Ecto neural progenitor cell (in vitro differentiated cells): ENCODE measurements around the gene MAP7D2.

Source experiments
- DNase-seq: peaks from one replicate; pipeline ENCODE4 v3.0.0-alpha.2; 2018; ENCODE audit warnings: low spot score

Gene MAP7D2

DNA sequence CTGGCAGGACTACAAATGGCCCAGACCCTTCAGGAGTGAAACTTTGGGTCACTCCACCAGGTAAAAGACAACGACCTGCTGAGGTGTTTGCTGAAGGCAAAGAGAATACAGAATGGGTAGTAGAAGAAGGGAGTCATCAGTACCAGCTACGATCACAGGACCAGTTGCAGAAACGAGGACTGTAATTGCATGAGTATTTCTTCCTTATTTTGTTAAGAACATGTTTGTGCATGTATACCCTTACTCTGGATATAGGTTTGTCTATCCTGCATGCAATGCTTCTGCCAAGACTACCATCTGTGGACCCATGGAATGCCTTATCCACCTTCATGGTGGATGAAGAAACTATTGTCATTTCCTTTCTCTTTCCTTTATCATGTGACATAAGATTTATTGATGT is 77.7 kb downstream of the MAP7D2 start:
- no peak for DNase-seq

DNA sequence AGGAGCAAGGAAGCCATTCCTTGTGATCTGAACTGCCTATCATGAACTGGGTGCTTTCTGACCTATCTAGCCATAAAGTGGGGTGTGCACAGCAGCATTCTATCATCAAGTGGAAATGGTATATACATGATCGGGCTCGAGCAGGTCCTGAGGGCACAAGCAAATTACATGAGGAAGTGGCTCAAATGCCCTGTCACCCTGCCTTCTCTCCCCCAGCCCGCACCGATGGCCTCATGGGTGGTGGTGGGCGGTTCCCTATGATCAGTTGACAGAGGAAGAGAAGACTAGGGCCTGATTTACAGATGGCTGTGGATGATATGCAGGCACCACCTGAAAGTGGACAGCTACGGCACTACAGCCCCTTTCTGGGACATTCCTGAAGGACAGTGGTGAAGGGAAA is 79.5 kb downstream of the MAP7D2 start:
- DNase-seq, result no peak

DNA sequence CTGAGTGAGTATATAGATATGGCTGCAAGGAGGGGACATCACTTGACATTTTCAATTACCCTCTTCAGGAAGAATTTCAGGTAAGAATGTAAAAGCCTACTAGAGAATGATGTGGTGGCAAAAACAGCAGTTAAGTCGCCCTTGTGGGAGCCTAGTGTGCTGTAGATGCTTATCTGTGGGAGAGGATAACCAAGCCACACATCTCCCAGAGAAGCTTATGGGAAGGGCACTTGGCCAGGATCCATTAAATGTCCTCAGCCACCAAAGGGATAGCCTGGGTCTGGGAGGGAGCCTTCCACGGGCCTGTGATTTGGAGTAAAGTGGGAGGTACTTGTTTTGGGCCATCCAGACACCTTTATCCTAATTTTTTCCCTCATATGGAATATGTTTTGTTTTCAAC is 84.5 kb downstream of the MAP7D2 start:
- DNase-seq, result no peak

DNA sequence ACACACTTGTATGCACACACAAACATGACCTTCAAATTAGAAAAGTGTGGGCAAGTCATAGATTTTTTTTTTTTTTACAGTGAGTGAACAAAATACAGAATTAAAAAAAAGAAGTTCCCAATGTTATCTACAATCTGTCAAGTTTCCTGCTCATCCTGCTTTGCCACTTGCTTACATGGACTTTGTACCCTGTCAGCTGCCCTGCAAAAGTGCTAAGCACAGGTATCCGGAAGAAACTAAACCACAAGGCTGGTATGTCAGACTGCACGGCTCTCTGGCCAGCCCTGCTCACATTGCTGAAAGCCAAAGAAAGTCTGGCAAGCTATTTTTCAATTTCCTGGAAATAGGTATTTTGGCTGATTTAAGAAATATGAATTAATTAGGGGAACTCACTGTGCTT is 87.0 kb downstream of the MAP7D2 start:
- no peak for DNase-seq

DNA sequence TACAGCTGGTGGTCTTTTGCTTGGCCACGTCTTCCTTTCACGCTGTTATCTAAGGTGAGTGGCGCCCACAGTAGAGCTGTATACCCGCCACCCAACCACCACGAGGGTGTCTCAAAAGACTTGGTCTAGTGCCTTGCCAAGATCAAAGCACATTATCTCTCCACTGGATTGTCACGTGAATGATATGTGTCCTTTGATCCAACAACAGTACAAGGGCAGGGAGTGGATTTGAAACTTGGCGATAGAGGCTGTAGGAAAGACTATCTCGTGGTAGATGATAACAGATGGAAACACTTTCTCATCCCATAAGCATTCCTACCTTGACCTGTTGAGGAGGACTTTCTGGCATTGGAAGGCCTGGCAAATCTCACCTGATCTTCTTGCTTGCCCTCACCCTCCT is 88.1 kb downstream of the MAP7D2 start:
- no peak for DNase-seq

DNA sequence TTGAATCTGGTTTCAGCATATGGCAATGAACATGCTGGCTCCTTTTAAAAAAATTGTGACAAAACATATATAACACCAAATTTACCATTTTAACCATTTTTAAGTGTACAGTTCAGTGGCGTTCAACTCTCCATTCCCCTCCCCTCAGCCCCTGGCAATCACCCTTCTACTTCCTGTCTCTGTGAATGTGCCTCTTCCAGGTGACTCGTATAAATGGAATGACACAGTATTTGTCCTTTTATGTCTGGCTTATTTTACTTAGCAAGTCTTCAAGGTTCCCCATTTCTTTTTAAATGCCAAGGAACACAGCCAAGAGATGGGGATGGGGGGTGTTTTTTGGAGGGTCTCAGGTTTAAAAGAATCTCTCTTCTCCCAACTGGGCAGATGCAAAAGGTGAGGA is 90.4 kb downstream of the MAP7D2 start:
- DNase-seq, result no peak

DNA sequence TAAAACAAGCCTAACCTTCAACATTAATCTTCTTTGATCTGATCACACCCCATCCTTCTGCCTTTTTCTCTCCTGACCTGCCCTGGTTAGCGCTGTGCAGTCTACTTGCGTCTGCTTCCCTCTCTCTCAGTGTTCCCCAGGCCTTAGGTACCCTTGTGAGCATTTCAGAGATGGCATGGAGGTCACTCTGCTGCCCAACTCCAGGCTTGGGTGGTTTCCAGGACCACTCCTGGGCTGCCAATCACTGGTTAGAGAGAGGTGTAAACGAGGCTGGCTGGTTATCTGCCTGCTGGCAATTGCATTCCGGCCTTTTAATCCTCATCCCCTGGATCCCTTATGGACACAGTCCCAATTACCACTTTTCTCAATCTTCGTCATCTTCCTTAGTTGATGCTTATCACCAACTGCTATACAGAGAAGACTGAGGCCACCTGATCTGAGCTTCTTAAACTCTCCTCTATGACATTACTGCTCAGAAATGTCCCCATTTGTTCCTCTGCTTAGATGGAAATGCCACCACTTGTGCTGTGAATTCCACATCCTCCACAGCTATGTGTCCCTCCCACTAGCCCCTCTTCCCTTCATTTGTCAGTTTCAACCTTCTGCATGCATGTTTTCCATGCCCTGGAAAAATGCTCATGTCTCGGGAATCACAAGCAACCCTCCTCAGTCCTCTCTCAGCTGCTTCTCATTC is 96.9 kb downstream of the MAP7D2 start:
- no peak for DNase-seq

DNA sequence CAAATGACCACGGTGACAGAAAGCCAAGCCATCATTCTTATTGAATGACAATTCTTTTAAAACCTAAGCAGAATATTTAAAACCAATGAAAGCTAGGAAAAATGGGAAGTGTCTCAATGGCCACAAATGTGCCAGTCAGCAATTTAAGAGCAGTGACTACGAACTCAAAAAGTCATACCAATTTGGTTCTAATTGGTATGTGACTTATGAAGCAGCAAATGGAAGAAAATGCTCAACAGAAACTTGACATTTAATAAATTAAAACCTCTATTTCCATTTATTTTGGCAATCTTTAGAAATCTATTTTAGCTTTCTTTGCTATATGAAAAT is 100.1 kb downstream of the MAP7D2 start:
- no peak for DNase-seq

DNA sequence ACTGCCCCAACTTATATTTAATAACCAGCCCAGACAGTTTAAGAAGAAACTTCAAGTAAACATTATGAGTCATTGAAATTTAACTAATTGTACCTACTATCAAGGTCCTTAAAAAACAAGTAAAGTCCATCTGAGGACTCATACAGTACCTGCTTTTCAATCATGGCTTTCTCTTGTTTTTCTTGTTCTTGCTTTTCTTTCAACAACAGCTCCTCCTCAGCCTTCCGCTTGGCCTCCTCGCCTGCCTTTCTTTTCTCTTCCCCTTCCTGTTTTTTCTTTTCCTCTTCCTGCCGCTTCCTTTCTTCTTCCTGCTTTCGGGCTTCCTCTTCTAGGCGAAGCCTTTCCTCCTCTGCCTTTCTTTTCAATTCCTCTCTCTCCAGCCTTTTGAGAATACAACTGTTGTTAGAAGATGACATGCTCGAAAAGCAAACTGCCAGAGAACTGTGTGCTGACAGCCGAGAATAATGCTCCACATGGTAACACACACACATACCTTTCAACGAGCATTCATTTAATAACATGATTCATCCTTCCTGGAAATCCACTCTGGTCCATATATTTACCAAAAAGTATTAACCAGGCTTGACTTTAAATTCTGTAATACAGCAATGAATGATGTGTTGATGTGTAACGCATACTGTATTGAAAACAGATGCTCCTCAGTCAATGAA is 100.6 kb downstream of the MAP7D2 start:
- DNase-seq, result no peak

DNA sequence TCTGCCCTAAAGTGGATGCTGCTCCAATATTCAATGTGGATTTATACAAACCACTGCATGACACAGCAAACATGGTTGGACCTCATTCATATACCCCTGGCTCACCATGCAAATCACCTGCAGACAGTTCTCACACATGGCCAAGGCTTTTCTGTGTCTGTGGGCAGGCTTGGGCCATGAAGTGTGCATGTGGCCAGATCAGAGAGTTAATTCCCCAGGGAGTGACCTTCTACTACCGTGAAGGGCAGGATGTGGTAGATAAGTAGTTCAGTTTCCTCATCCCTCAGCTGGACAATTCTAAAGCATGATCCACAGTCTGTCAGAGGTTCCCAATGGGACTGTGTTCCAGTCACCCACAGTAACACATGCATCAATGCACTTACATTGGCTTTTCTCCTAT is 101.3 kb downstream of the MAP7D2 start:
- DNase-seq, result no peak

DNA sequence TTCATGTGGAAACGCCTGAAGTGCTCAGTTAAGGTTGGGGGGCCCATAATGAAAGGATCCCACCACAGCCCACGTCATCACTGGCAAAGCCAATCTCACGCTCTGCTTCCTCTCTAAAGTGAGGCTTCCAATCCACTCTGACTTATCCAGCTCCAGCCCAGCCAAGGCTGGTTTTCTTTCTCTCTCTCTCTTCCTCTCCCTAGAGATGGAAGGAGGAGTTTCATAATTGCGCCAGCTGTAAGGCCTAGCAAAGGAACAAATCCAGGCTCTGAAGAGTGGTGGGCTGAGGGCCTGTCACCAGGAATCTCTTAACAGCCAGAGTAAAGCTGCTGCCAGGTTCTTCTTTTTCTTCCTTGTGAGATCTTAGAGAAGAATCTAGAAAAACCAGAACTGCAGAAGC is 105.1 kb downstream of the MAP7D2 start:
- DNase-seq, result no peak

DNA sequence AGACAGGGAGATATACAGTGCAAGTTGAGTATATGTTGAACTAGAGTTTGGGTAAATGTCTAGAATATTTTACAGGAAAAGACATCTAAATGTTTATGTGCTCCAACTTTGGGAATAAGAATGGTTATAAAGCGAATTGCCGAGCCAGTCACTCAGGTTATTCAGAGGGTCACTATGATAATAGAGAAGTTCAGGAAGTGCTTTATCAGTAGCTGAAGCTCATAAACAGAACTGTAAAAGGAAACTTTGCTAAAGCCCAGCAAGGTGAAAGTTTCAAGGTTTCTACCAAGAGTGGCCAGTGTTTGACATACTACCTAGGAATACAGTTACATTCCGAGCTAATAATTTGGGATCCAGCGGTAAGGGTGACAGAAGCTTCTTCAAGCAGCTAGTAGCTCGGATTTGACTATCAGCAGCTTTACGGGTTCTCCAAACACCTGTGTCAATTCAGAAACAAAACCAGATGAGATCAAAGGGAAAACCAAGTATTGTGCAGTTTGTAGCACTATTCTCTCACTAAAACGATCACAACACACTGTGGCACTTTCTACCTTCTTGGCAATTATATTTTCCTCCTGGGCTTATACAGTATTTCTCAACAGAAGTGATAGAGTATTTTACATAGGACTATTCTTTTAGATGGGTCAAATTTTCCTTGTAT is 108.6 kb downstream of the MAP7D2 start:
- no peak for DNase-seq

DNA sequence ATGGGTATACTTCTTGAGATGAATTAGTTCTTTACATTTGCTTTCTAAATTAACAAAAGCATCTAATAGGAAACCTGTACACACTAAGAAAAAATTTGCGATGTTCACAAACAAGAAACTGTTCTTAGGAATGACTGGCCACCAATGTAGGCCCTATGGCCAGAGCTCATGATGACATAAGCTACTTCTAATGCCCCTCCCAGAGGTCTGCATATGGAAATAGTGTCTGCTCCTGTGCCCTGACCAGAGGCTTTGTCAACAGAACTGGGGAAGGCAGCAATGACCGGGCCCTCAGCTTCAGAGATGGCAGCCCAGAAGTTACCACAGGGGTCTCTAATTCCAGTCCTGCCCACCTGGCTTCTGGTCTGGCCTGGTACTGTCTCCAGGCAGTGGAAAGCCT is 110.8 kb downstream of the MAP7D2 start:
- no peak for DNase-seq

DNA sequence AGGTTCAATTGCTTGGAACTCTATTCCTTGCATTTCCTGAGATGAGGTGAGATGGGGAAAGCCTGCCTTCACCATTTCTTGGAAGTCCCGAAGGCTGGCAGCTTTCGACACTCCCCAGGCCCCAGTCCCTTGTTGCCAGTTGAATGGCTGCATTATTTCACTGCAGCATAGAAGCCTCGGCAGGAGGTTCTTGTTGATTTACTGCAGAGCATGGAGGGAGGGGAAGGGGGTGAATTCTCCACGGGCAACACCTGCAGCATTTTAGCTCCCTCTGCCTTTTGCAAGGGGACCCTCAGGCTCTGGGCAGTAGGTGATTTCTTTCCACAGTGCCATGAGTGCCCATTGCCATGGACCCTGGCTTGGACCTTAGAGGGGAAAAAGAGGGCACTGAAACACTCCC is 115.1 kb downstream of the MAP7D2 start:
- no peak for DNase-seq

DNA sequence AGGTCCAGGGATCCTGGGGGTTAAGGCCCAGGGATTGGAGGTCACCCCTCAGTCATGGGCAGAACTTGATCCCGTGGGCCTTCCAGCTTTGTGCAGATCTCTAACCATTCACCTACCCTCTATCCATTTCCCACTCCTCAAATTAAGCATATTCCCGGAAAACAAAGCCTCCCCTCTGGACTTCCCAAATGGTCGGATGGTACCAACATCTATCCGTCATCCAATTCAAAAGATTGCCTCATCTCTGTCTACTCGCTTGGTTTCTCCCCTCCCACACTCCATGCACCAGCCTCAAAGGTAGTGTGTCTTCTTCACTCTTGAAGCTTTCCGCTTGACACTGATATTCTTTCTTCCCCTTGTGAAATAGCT is 125.4 kb downstream of the MAP7D2 start:
- DNase-seq, result no peak

DNA sequence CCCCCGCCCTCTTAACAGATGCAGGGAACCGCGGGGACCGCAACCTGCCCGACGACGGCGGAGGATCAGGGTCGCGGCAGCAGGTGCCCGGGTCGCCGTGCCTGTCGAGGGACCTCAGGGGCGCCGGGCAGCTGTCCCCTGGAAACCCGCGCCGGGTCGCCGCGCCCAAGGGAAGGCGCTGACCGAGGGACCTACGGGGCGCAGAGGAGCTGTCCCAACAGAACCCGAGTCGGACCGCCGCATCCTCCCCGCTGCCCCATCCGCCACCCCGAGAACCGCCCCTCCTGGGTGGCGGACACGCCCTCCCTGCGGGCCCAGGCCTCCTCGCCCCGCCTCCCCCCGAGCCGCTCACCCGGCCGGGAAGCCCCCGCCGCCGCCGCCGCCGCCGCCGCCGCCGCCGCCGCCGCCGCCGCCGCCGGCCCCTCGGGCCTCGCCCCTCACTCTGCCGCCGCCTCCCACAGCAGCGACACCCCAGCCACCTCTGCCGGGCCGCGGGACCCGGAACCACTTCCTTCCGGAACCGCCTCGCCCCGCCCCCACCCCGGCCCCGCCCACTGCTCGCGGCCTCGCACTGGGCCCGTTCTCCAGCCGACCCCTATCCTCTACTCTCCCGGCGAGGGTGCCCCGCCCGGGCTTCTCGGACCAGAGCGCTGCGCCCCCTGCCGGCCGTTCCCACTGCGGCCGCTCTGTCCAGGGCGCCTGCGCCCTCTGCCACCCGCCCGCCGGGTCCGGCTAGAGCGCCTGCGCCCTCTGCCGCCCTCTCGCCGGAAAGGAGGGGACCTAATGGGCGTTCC is 126.0 kb downstream of the MAP7D2 start, which contains the start of gene BCLAF3:
BCLAF3 (minus strand) TSS at position 506 of the 794 bp plus-strand sequence. CDS start 20,797 bp downstream, outside the sequence.
- DNase-seq, result peak; percentile 91

DNA sequence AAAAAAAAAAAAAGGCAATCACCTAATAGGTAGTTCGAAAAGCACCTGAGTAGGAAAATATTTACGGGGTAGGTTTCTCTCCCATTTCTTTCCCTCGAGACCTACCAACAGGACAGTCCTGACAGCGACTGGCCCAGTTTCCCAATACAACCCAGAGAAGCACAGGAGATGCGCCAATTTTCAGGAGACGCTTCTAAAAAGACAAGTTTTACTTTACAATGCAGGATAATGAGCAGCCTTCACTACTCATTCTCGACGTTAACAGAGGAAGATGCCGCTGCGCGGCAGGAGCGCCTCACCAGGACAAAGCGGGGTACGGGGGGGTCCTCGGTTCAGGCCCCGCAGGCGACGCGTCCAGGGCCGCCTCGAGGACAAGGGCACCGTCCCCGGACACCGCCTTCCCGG is 126.6 kb downstream of the MAP7D2 start:
- no peak for DNase-seq

DNA sequence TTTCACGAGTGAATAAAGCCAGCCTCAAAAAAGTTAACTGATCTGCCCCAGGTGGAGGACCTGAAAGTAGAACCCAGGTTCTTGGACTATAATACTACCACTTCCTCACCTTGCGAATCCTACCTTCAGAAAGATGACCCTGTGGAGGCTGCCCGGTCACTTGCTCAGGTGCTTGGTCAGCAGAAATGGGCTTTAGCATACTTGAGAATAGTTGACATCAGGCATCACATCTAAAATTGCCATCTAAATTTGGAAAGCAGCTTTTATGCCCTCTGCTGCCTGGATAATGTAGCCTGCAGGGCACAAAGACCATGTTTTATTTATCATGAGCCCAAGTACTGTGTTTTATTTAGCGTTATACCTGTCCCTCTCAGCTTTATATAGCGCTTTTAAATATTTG is 128.9 kb downstream of the MAP7D2 start:
- no peak for DNase-seq

DNA sequence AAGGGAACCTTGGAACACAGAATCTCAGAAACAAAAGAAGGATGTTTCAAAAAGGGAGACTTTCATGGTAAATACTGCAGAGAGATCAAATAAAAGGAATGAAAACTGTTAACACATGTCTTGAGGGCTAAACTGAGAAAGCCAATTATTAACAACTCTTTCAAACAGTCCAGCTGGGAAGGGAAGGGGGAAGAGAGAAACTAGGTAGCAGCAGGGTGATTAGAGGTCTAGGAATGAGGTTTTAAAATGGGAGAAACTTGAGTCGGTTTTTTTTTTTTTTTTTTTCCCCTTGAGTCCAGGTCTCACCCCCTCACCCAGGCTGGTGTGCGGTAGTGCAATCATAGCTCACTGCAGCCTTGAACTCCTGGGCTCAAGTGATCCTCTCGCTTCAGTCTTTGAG is 130.2 kb downstream of the MAP7D2 start:
- DNase-seq, result no peak

DNA sequence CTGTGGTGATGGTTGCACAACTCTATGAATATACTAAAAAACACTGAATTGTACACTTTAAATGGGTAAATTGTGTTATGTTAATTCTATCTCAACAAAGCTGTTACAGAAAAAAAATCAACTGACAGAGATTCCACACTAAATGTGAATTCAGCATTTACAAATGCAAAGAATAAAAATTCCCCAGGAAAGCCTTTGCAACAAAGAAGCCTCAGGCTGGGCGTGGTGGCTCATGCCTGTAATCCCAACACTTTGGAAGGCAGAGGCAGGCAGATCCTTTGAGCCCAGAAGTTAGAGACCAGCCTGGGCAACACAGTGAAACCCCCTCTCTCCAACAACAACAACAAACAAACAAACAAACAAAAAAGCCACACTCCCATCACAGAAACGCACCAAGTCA is 134.8 kb downstream of the MAP7D2 start:
- no peak for DNase-seq

DNA sequence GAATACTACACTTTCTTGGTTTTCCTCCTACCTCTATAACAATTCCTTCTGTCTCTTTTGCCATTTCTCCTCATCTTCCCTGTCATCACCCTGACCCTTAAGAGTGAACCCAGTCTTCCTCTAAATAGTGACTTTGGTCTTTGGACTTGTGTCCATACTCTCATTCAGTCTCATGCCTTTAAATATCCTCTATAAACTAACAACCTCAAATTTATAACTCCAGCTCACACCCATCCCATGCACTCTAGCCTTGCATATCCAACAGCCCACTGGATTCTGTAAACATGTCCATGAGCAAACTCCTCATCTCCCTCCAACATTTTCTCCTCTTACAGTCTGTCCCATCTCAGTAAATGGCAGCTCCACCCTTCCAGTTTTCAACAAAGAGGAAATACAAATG is 140.9 kb downstream of the MAP7D2 start:
- no peak for DNase-seq

DNA sequence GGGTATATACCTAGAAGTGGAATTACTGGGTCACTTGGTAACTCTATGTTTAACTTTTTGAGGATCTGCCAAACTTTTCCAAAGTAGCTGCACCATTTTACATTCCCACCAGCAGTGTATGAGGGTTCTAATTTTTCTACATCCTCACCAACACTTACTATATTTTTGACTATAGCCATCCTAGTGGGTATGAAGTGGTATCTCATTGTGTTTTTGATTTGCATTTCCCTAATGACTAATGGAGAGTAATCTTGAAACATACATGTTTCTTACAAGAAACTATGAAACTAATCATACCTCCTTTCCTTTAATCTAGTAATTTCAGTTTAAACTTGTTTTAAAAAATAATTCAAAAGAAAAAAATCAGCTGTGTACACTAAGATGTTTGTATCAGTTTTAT is 143.7 kb downstream of the MAP7D2 start:
- no peak for DNase-seq

DNA sequence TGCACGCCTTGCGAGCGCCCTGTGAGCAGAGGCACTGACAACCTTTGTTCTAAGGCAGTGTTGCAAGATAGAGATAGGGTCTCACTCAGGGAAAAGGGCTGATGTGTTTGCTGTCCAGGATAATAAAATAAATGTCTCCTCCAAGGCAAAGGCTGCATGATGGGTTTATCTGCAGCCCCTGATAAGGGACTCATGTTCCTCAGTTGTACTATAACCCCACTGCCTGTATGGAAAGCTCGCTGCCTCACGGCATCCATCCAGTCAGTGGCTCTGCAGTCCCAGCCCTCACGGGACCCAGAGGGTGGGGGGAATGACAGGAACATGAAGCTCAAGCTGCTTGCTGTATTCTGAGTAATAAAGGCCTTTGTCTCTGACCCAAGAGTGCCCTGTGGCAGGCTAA is 148.4 kb downstream of the MAP7D2 start:
- no peak for DNase-seq
